DMS53 (cell line): Measurements from ENCODE around the gene OFD1.

ENCODE experiments used
- DNase-seq: peaks from one replicate; lab custom pipeline; 2025; lab: John Stamatoyannopoulos, UW

OFD1 gene

DNA sequence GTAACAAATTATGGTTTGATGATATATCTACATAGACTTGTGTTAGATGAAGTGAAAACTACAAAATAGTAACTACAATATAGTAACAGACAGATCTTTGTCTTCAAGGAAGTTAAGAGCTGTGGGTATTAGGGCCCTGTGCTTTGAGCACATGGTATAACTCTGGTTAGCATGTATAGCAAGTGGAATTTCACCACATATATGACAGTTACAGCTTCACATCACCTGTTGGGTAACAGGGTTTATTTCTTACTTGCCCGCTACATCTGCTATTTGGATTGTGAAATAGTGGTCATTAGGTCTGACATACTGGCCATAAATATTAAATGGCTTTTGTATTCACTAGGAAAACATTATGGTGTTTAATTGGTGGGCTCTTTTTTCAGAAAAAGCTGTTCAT, 20.2 kb downstream of the OFD1 start:
- DNase-seq = no peak

DNA sequence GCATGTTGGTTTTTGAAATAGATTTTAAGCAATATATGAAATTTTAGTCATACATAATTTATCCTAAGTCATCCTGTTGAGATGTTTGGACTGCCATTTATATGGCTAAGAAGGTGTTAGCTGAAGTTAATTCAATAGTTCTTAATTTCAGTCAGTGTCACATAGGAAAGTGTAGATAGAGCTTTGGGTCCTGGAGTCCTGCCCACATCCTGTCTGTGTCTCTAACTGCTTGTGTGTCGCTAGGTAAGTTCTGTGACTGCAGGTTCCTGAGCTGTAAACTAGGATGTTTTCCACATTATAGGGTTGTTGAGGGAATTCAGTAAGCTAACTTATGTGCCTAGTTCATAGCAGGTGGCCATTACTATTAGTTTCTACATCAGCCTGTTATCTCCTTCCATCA, 20.7 kb downstream of the OFD1 start:
- DNase-seq = no peak

DNA sequence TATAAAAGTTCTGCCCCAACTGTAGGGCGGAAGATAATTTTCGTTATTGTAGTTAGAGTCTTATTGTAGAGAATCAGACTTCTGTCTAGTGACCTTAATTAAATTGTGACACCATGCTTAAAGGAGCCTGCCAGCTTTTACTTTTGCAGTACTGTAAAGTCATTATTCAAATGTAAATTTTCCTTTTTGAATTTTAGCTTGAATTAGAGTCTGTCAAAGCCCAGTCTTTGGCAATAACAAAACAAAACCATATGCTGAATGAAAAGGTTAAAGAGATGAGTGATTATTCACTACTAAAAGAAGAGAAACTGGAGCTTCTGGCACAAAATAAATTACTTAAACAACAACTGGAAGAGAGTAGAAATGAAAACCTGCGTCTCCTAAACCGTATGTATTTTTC, 21.8 kb downstream of the OFD1 start:
- DNase-seq = no peak

DNA sequence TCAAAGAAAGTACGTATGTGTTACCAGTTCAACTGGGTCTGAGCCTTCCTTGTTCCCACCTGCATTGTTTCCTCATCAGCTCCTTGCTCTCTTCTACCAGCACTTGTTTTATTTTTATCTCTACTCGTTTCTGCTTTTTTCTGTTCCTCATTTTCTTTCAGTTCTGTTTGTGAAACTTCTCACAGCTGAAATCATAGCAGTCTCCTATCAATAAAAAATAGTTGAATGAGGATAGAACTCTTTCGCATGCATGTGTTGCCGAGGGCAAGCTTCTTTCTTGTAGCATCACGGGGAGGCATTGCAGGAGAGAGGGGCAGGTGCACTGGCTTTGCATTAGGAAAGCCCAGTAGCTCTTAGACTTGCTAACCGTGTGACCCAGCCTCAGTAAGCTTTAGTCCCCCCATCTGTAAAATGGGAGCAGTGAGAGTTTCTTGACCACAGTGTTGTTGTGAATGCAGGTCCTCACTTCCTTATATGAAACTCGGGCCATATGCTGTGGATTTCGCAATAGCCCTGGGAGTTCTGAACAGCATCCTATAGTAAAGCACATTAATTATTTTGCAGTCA, 24.7 kb downstream of the OFD1 start:
- DNase-seq = no peak

DNA sequence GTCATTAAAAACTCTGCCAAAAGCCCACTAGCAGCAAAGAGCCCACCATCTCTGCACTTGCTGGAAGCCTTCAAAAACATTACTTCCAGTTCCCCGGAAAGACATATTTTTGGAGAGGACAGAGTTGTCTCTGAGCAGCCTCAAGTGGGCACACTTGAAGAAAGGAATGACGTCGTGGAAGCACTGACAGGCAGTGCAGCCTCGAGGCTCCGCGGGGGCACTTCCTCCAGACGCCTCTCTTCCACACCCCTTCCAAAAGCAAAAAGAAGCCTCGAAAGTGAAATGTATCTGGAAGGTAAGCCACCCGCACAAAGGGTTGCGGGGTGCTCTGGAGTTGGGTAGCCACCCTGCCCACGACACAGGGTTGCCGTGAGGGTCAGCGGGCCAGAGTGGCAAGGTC, 25.9 kb downstream of the OFD1 start:
- DNase-seq = no peak

DNA sequence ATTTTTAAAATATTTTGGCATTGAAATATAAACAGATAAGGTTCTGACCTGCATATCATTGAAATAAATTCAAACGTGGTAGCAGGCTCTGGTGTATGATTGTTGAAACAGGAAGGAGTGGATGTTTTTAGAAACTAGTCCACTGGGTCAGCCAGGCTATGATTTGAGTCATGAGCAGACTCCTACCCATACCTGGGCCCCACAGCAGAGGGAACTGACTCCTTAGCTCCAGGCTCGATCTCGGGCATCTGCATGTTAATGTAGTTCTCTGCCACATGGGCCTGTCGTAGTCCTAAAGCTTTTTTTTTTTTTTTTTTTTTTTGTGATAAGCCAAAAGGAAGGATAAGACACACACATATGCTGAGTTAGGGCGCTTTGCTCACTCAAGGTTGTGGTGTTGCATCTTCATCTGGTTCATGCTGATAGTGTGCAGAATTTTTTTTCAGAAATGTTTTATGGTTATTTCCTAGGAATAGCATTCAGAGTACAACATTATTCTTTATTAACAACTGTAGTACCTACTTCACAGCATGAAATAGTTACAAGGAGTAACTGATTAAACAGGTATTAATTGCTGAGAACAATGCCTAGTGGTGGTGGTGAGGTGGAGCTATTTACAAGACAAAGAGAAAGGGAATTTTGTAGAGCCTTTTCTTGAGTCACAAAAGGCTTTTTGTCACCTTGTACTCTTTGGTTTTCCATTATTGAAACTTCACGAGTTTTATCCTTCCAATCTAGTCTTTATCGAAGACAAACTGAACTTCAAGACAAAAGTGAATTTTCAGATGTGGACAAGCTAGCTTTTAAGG, 27.3 kb downstream of the OFD1 start:
- no peak for DNase-seq

DNA sequence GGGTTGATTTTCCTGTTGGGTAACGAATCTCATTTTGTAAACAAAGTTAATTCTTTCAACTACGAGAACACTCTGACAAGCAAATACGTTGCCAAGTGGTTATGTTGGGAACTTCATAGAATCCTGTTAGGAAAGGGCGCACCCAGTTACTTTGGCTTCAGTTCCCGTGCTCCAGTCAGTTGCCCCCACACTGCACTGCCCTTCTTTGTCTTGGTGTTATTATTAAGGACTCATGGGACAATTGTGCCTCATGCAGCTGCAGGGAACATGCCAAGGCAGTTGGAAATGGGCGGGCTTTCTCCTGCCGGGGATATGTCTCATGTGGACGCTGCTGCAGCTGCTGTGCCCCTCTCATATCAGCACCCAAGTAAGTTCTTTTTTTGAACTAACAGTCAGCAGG, 28.9 kb downstream of the OFD1 start:
- no peak for DNase-seq

DNA sequence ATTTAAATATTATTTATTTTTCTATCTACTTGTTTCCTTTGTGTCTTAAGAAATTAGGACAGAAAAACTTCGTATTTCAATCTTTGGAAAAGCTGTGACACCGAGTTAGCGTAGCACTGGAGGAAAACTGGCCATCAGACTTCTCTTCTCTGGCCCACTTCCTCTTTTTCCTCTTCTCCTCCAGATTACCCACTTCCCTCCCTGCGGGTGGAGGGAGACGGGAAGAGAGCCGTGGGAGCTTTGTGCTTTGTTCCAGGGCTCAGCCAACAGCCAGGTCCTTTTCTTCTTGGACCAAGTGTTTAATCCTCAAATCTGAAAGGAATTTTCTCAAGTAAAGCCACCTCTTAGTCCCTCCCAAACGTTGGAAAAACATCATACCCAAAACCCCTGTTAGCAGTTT, 29.7 kb downstream of the OFD1 start:
- DNase-seq = no peak

DNA sequence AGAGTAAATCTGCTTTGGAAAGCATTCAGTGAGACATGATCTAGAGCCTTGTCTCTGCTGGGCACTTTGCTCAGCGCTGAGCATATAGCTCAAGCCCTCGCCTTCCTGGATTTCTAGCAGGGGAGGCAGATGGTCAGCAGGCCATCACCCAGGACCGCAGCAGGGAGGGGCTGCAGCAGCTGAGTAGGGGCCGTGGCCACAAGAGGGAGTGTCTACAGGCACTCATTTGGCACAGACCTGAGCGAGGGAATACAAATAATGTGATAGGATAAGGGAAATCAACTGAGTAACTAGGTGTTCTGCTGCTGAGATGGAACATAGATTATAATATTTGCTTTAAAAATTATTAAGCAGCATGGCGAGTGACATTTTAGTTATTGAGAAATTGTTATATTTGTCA, 30.2 kb downstream of the OFD1 start:
- no peak for DNase-seq

DNA sequence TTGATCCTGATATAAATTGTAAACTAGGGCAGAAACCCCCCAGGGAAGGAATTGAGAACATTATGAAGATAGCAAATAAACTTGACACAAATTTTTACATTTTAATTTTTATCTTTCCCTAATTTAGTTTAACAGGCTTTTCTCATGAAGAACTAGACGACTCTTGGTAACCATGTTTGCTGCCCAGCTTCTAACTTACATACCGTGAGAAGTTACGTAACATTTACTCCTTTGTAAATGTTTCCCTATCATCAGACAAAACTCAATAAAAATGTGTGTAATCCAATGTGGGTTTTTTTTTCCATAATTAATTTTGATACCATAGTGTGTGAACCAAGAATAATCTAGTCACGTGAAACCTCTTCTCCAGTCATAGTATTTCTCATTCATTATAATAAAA, 34.4 kb downstream of the OFD1 start:
- DNase-seq = no peak

DNA sequence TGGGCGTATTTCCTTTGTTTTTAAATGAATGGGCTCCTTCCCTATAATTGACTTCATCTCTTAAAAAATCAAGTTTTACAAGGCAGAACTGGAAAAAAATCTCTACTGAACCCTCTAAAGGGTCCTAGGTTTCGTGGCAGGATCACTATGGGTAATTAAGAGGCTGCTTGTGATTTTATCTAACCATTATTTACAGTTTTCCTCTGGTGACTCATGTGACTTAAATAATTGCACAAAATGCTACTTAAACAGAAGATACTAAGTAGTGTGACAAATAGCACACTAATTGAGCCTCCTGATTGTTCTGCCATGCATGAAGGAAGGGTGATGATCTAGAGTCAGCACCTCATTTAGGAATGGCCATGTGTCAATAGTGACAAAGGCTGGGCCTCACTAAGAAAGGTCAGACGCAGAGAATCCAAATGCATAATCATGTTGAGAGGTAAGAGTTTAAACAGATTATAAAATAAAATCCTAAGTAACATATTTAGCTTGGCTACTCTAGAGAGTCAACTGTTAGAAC, 35.5 kb downstream of the OFD1 start:
- no peak for DNase-seq

DNA sequence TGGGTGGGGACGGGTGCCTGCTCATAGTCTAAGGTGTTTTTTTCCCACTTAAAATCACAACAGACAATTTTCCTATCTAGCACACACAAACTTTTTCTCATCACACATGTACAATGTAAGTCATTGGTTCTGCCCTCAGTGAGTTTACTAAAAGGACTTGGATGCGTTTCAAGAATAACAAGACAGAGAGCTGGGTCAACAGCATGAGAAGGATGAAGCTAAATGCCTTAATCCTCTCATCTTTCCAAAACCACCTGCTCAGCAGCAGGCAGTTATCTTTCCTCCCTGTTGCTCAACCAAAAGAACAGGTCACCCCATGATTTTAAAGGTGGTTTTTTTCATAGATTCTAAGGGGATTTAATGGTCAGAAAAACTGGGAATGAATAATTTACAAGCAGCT, 40.1 kb downstream of the OFD1 start:
- DNase-seq = peak; percentile 44

DNA sequence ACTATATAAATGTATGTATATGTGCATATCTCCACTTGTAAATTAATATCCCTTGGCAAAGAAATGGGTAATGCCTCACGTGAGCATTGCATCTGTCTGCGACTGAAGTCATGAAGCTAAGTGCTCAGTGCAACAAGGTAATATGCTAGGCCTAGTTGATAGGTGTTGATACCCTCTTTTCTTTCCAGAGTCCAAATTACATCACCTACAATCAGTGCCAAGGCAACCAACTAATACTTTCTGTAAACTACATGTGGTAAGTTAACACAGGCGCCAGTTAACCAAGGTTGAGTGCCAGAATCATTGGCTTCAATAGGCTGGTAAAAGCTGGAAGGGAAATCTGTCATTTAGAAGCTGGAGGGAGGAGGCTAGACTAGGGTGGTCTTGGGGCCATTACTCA, 41.3 kb downstream of the OFD1 start:
- DNase-seq = no peak

DNA sequence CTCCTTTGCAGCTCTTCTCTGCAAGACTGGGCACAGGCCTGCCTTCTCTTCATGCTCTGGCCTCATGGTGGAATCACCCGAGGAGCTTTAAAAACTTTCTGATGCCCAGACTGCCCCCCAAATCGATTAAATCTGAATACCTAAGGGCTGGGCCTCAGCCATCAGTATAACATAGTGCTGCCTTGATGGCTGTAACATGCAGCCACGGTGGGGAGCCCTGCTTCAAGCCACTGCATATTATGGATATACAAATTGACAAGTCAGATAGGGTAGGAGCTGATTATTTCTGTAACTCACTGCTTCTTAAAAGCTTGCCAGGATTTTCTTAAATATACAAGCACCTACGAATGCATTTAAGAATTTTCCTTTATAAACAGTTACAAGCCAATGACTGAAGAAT, 41.8 kb downstream of the OFD1 start:
- no peak for DNase-seq

DNA sequence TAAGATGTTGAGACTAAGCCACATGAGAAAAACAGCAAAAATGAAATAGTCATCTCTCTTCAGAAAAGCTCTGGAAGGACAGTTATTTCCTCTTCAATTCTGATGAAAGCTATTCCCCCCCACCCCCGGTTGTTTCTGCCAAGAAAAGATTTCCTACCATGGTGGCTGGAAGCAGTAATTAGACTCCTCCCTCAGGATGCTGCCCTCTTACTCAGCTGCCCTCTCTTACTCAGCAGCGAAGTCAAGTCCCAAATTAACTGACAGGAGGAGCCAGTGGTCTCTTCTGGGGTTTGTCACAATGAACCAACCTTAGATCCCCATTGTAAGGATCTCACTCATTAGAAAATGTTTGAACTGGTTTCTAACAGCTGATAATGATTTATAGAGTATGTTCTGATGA, 44.4 kb downstream of the OFD1 start:
- no peak for DNase-seq

DNA sequence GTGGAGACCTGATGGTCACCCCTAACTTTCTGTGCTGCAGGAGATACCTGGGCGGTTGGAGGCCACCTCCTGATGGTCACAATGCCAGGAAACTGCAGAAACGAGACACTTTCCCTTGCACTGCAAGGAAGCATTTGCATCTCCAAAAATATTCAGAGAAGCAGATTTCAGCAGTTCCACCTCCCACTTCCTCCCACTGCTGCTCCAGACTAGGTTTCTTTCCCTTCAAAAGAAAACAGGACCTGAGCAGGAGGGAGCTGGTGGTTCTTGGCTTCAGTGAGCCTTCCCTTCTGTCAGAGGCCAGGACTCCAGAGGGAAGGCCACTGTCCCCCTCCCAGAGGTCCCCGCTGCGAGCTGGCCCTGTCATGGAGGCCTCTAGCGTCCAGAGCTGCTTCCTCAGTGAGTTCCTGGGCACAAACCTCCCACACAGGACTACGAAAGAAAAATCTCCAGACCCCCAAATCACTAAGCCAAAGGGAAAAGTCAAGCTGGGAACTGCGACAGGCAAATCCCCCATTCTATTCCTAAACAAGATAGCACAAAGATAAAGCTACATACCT, 46.4 kb downstream of the OFD1 start:
- DNase-seq = no peak

DNA sequence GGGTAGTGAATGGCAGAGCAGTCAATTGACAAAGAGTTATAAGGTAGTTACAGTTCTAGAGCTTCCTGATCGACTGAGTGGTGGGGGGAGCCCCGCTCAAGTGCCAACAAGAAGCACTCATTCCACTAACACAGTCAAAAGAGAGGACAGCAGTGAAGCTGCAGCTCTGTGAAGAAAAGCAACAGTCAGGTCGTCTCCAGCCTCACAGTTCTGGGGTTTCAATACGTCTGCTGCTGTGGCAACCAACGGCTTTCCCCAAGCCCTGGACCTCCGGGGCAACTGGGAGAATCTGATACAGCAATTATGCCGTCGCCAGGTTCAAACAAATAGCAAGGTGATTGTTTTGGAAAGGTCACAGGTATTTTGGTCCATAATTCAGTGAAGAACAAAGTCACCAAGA, 51.5 kb downstream of the OFD1 start:
- no peak for DNase-seq

DNA sequence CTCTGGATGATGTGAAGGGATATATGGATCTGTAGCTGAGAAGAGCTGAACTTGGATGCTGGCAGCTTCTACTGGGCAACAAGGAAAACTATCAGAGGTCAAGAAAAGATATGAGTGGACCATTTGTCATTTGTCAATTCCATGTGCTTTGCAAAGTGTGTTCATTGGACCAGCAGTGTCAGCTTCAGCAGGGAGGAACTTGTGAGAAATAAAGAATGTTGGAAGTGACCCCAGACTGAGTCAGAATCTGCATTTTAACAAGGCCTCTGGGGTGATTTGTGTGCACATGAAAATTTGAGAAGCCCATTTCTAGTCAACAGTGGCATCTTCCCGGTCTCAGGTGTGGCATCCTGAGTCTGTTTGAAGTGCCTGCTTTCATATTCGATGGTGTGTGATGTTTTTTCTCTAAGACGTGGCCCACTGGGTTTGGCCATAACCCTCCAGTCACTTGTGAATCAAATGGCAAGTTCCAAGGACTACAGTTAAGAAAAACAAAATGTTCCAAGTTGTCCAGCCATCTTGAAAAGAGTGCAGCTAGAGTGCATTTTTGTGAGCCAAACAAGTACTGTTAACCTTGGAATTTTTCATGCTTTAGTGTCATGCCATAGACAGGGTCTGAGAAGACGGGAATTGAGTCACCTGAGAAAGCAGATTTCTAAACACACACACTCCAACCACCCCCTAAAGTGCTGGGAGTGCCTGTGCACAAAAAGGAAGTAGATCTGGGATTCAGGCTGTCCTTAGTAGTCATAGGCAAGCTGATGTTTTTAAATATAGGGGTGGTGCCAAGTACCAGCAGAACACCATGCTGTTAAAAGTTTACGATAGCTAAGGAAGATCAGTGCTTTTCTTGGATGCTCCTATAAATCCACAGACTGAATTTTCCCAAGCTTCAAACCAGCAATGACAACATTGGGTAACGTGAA, 55.9 kb downstream of the OFD1 start:
- DNase-seq = no peak

DNA sequence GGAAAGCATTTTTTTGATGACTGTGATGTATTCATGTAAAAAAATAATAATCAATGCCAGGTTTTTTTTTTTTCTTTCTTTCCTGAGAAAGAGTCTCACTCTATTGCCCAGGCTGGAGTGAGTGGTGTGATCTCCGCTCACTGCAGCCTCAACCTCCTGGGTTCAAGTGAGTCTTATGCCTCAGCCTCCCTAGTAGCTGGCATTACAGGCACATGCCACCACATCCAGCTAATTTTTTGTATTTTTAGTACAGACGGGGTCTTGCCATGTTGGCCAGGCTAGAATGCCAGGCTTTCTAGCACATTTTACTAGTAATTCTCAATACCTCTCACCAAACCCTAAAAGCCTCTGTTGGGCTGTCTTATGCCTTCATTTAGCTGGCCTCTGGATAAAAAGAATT, 56.6 kb downstream of the OFD1 start:
- no peak for DNase-seq

DNA sequence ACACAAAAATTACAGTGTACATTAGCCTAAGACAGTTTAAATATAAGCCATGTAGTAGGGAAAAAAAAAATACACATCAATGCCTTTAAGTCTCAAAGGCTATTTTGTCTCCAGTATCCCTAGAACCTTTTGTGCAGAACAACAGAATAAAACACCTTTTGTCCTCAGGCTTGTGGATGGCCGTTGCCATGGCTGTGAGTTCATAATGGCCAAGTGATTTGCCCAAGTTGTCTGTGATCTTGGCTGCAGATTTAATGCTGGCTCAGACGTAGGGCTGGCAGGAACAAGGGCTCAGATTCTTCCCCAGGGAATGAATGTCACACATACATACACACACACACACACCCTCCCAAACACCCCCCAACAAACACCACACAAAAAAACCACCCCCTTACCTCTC, 57.0 kb downstream of the OFD1 start:
- no peak for DNase-seq

DNA sequence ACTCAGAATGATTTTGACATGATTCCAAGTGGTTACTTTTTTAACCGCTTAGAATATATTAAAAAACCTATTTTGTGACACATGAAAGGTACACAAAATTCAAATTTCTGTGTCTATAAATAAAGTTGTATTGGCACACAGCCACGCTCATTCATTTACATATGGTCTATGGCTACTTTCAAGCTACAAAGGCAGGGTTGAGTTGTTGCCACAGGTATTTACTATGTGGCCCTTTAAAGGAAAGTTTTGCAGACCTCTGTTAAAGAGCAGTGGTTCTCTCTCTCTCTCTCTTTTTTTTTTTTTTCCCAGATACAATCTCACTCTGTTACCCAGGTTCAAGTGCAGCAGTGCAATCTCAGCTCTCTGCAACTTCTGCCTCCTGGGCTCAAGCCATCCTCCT, 59.3 kb downstream of the OFD1 start:
- no peak for DNase-seq

DNA sequence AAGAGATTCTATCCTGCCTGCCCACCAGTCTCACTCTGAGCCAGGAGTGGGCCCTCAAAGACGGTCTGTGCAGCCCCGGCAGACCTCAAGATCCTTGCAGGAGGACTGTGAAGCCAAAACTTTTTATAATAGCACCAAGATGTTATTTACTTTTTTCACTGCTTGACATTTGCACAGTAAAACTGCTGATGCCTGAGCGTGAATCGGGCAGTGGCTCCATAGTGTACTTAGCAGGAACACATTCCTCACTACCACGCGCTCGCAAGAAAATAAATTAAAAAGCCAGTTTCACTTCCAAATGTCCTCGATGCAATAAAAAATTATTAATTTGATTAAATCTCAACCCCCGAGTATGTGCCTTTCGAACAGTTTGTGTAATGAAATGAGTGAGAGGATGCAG, 59.9 kb downstream of the OFD1 start:
- DNase-seq = no peak

DNA sequence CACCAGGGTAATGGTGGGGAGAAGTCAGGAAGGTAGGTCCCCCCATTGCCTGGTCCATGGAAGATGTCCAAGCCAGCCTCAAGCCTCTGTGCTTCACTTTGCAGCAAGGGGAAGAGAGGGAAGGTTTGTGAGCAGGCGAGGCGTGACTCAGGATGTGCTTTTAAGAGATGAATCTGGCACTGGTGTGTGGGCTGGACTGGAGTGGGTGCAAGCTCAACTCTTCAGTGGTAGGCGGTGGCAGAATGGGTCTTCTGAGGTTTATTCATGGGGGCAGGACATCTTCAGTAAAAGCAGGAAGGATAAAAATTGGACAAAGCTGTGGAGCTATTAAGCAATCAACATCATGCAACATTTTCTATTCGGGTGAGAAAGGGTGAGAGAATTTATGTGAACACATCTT, 63.0 kb downstream of the OFD1 start:
- no peak for DNase-seq
